OCI-LY1 (cell line): ENCODE data around the gene SLC39A11.
"Not testable (repeated sequence)": the region's sequence is repeated elsewhere in the genome, so short reads cannot be mapped to it uniquely, and the experiment has no call there.

ENCODE experiments used
- H2AFZ ChIP-seq: fragments of 200-600 bp; sonication (generic), shearing (Covaris generic); 2 replicates; pipeline ENCODE4 v1.6.0; 2014; ENCODE audit warnings: antibody characterized with exemption, mild to moderate bottlenecking, low read length
- H3F3A ChIP-seq: fragments of 200-600 bp; sonication (generic), shearing (Covaris generic); 2 replicates; pipeline ENCODE4 v1.6.0; 2014; ENCODE audit warnings: mild to moderate bottlenecking, antibody characterized with exemption, low read length, moderate library complexity; ENCODE audit not compliant: insufficient read depth
- H3K27ac ChIP-seq: fragments of 200-600 bp; sonication (generic); 2 replicates; pipeline ENCODE4 v1.5.1; 2014; ENCODE audit warnings: low read length, mixed run types, mild to moderate bottlenecking, low read depth; ENCODE audit not compliant: poor library complexity, severe bottlenecking
- H3K27me3 ChIP-seq: fragments of 200-600 bp; sonication (generic); 2 replicates; pipeline ENCODE4 v1.6.0; 2014; ENCODE audit warnings: antibody characterized with exemption, mild to moderate bottlenecking, low read length, moderate library complexity; ENCODE audit not compliant: insufficient read depth
- H3K36me3 ChIP-seq: fragments of 200-600 bp; sonication (generic); 2 replicates; pipeline ENCODE4 v1.6.1; 2014; ENCODE audit warnings: mild to moderate bottlenecking, antibody characterized with exemption, low read length, moderate library complexity, mixed read lengths; ENCODE audit not compliant: insufficient read depth
- H3K4me1 ChIP-seq: fragments of 200-600 bp; sonication (generic); 2 replicates; pipeline ENCODE4 v1.5.1; 2014; ENCODE audit warnings: mild to moderate bottlenecking, low read length, moderate library complexity; ENCODE audit not compliant: insufficient read depth, severe bottlenecking
- H3K4me2 ChIP-seq: fragments of 200-600 bp; sonication (generic), shearing (Covaris generic); 2 replicates; pipeline ENCODE4 v1.6.1; 2014; ENCODE audit warnings: low read length
- H3K4me3 ChIP-seq: fragments of 200-600 bp; sonication (generic); 2 replicates; pipeline ENCODE4 v1.5.1; 2014; ENCODE audit warnings: low read length, low read depth, mild to moderate bottlenecking, mixed read lengths; ENCODE audit not compliant: poor library complexity, severe bottlenecking
- H3K79me2 ChIP-seq: fragments of 200-600 bp; shearing (Covaris generic); 2 replicates; pipeline ENCODE4 v1.6.1; 2016; ENCODE audit warnings: mixed run types, low read length, mixed read lengths; ENCODE audit not compliant: insufficient read depth
- H3K9ac ChIP-seq: fragments of 200-600 bp; sonication (generic), shearing (Covaris generic); 2 replicates; pipeline ENCODE4 v1.6.1; 2014; ENCODE audit warnings: mild to moderate bottlenecking, low read length, mixed read lengths
- H3K9me2 ChIP-seq: fragments of 200-600 bp; sonication (generic), shearing (Covaris generic); 2 replicates; pipeline ENCODE4 v1.6.1; 2014; ENCODE audit warnings: low read depth, mild to moderate bottlenecking, low read length, mixed read lengths
- H3K9me3 ChIP-seq: fragments of 200-600 bp; shearing (Covaris generic); 2 replicates; pipeline ENCODE4 v1.6.1; 2014; ENCODE audit warnings: low read length, mixed read lengths
- H4K20me1 ChIP-seq: fragments of 200-600 bp; sonication (generic), shearing (Covaris generic); 2 replicates; pipeline ENCODE4 v1.6.0; 2016; ENCODE audit warnings: mild to moderate bottlenecking, low read length; ENCODE audit not compliant: insufficient read depth
- CTCF ChIP-seq: fragments of 200-600 bp; sonication (generic), shearing (Covaris generic); IDR thresholded peaks from 2 replicates; pipeline ENCODE4 v1.5.1; 2017; ENCODE audit warnings: mild to moderate bottlenecking, antibody characterized with exemption, low read length, moderate library complexity, mixed read lengths
- EZH2 ChIP-seq: fragments of 200-600 bp; sonication (generic), shearing (Covaris generic); IDR thresholded peaks from 2 replicates; pipeline ENCODE4 v1.8.0; 2017; ENCODE audit warnings: borderline replicate concordance, mixed run types, mild to moderate bottlenecking, antibody characterized with exemption, low read length, moderate library complexity, mixed read lengths

The SLC39A11 gene

GRCh38 chr17:72710202-72710601 is 382.3 kb downstream of the SLC39A11 start:
- Histone ChIP-seq H3K9me3 (no peaks in the 10 kb centered on the region), H3K4me2 (no peak overlapping the region), H3K4me3 (no peak overlapping the region), H4K20me1 (no peaks in the 10 kb centered on the region), H3F3A (no peaks in the 10 kb centered on the region), H3K36me3 (no peaks in the 10 kb centered on the region), H3K9ac (no peak overlapping the region), H3K79me2 (no peaks in the 10 kb centered on the region), H3K27me3 (no peaks in the 10 kb centered on the region), H3K9me2 (no peaks in the 10 kb centered on the region), H2AFZ (no peak overlapping the region), H3K4me1 (no peaks in the 10 kb centered on the region), H3K27ac (no peak overlapping the region)
- TF ChIP-seq CTCF (no peak), EZH2 (no peak)

GRCh38 chr17:72708682-72709081 is 383.8 kb downstream of the SLC39A11 start:
- not testable (repeated sequence) for H2AFZ ChIP-seq, H3K27ac ChIP-seq, H3F3A ChIP-seq

GRCh38 chr17:72707881-72708280 is 384.6 kb downstream of the SLC39A11 start:
- no peaks in the 10 kb centered on the region for H3K9me3 ChIP-seq
- H3K27ac ChIP-seq, result no peak overlapping the region
- no peaks in the 10 kb centered on the region for H3K27me3 ChIP-seq
- H3K9me2 ChIP-seq, result no peaks in the 10 kb centered on the region
- no peaks in the 10 kb centered on the region for H3K4me1 ChIP-seq
- H4K20me1 ChIP-seq, result no peaks in the 10 kb centered on the region
- H3F3A ChIP-seq, result no peaks in the 10 kb centered on the region
- no peak overlapping the region for H3K4me3 ChIP-seq
- no peaks in the 10 kb centered on the region for H3K79me2 ChIP-seq
- no peak overlapping the region for H3K9ac ChIP-seq
- TF ChIP-seq EZH2 (no peak), CTCF (no peak)
- H3K4me2 ChIP-seq, result no peak overlapping the region
- H2AFZ ChIP-seq, result no peak overlapping the region
- H3K36me3 ChIP-seq, result no peaks in the 10 kb centered on the region

More at GRCh38 chr17:72708682-72709081, 383.8 kb downstream of the SLC39A11 start:
- H3K27me3 ChIP-seq, H3K9ac ChIP-seq, H3K9me3 ChIP-seq, H3K4me1 ChIP-seq, H3K79me2 ChIP-seq, H3K36me3 ChIP-seq, H3K4me3 ChIP-seq, H4K20me1 ChIP-seq, H3K9me2 ChIP-seq, H3K4me2 ChIP-seq: not testable (repeated sequence)

GRCh38 chr17:72706396-72706981 is 386.0 kb downstream of the SLC39A11 start:
- Histone ChIP-seq H3K9ac (no peak overlapping the region), H2AFZ (no peak overlapping the region), H3F3A (no peaks in the 10 kb centered on the region), H4K20me1 (no peaks in the 10 kb centered on the region), H3K4me1 (no peaks in the 10 kb centered on the region), H3K9me2 (no peaks in the 10 kb centered on the region), H3K27me3 (no peaks in the 10 kb centered on the region), H3K4me3 (no peak overlapping the region), H3K27ac (no peak overlapping the region), H3K79me2 (no peaks in the 10 kb centered on the region), H3K4me2 (no peak overlapping the region), H3K36me3 (no peaks in the 10 kb centered on the region), H3K9me3 (no peaks in the 10 kb centered on the region)
- TF ChIP-seq CTCF (no peak), EZH2 (no peak)
